ENCODE results near the gene LMF1. TPM values are rescaled to one million over a fixed set of nuclear protein-coding genes. Genes with fewer than 3 reads are reported as not detected.

Gene LMF1
- polyA plus RNA-seq, 1 donor (not counting 4 experiments of a cell fraction or from before 2014, with no cell fraction given), result 3.1 TPM

- FAIRE-seq, result no peak
- no peak for TF ChIP-seq CTCF (optimal IDR thresholded peaks at IDR 0.05 in 1 of 3, IDR thresholded peaks at IDR 0.05 in 1 of 3, conservative IDR thresholded peaks at IDR 0.05 in 1 of 3; ENCODE audit: extremely low read depth in 1 of 3, insufficient read depth in 2 of 3, low read length in 3 of 3)
- TF ChIP-seq EZH2 (IDR thresholded peaks at IDR 0.05; ENCODE audit: low read length), result no peak
These were observed 1.7 kb upstream of the LMF1 start for GRCh38 chr16:972316-973002.

GRCh38 chr16:971981-972315 lies 1.2 kb upstream of the LMF1 start:
- H3K4me1 ChIP-seq (ENCODE audit: control insufficient read depth, extremely low read depth, insufficient read depth, low read length), result peaks cover 4% of the 10 kb centered on the region
- no peak for TF ChIP-seq CTCF (optimal IDR thresholded peaks at IDR 0.05 in 1 of 3, IDR thresholded peaks at IDR 0.05 in 1 of 3, conservative IDR thresholded peaks at IDR 0.05 in 1 of 3; ENCODE audit: extremely low read depth in 1 of 3, insufficient read depth in 2 of 3, low read length in 3 of 3)
- no peak for TF ChIP-seq EZH2 (IDR thresholded peaks at IDR 0.05; ENCODE audit: low read length)
- no peaks in the 10 kb centered on the region for H3K79me2 ChIP-seq (ENCODE audit: control insufficient read depth, insufficient read depth, low read length)
- no peak for DNase-seq (ENCODE audit: low read depth, low spot score)
- no peak overlapping the region for H2AFZ ChIP-seq (ENCODE audit: control insufficient read depth, low read length)
- H3K9me1 ChIP-seq (ENCODE audit: control insufficient read depth, extremely low read depth, insufficient read depth, low read length), result no peaks in the 10 kb centered on the region
- no peaks in the 10 kb centered on the region for H4K20me1 ChIP-seq (ENCODE audit: control insufficient read depth, extremely low read depth, insufficient read depth, low read length)
- H3K9me3 ChIP-seq (ENCODE audit: control insufficient read depth, low read depth, low read length), result peaks cover 10% of the 10 kb centered on the region
- no peak overlapping the region for H3K9ac ChIP-seq (ENCODE audit: control insufficient read depth, extremely low read depth, insufficient read depth, low read length)
- no peak overlapping the region for H3K4me3 ChIP-seq (ENCODE audit: control insufficient read depth in 2 of 3, extremely low read depth in 1 of 3, insufficient read depth in 2 of 3, low read depth in 1 of 3, low read length in 3 of 3)
- H3K36me3 ChIP-seq (ENCODE audit: control insufficient read depth in 2 of 2, extremely low read depth in 1 of 2, insufficient read depth in 2 of 2, low read length in 2 of 2), result no peaks in the 10 kb centered on the region
- dilution Hi-C loops (cut with MboI; ENCODE audit: extremely low pct_ligation_motif_present, low sequenced_read_pairs), result no loop called here
- H3K27me3 ChIP-seq (ENCODE audit: control insufficient read depth, extremely low read depth, insufficient read depth, low read length), result peaks cover 4% of the 10 kb centered on the region
- FAIRE-seq, result no peak
- no peak overlapping the region for H3K27ac ChIP-seq (ENCODE audit: control insufficient read depth, insufficient read depth, low read length)
- no peak overlapping the region for H3K4me2 ChIP-seq (ENCODE audit: control insufficient read depth, extremely low read depth, insufficient read depth, low read depth, low read length)

More at GRCh38 chr16:972316-973002, 1.7 kb upstream of the LMF1 start:
- no peak overlapping the region for H2AFZ ChIP-seq (ENCODE audit: control insufficient read depth, low read length)
- no peaks in the 10 kb centered on the region for H4K20me1 ChIP-seq (ENCODE audit: control insufficient read depth, extremely low read depth, insufficient read depth, low read length)
- no peak overlapping the region for H3K4me2 ChIP-seq (ENCODE audit: control insufficient read depth, extremely low read depth, insufficient read depth, low read depth, low read length)
- H3K79me2 ChIP-seq (ENCODE audit: control insufficient read depth, insufficient read depth, low read length), result no peaks in the 10 kb centered on the region
- no peak for DNase-seq (ENCODE audit: low read depth, low spot score)
- dilution Hi-C loops (cut with MboI; ENCODE audit: extremely low pct_ligation_motif_present, low sequenced_read_pairs), result no loop called here
- no peaks in the 10 kb centered on the region for H3K36me3 ChIP-seq (ENCODE audit: control insufficient read depth in 2 of 2, extremely low read depth in 1 of 2, insufficient read depth in 2 of 2, low read length in 2 of 2)
- H3K9me1 ChIP-seq (ENCODE audit: control insufficient read depth, extremely low read depth, insufficient read depth, low read length), result no peaks in the 10 kb centered on the region
- H3K4me3 ChIP-seq (ENCODE audit: control insufficient read depth in 2 of 3, extremely low read depth in 1 of 3, insufficient read depth in 2 of 3, low read depth in 1 of 3, low read length in 3 of 3), result no peak overlapping the region
- H3K4me1 ChIP-seq (ENCODE audit: control insufficient read depth, extremely low read depth, insufficient read depth, low read length), result peaks cover 4% of the 10 kb centered on the region
- H3K27ac ChIP-seq (ENCODE audit: control insufficient read depth, insufficient read depth, low read length), result no peak overlapping the region
- peaks cover 4% of the 10 kb centered on the region for H3K27me3 ChIP-seq (ENCODE audit: control insufficient read depth, extremely low read depth, insufficient read depth, low read length)
- H3K9me3 ChIP-seq (ENCODE audit: control insufficient read depth, low read depth, low read length), result peaks cover 6% of the 10 kb centered on the region
- H3K9ac ChIP-seq (ENCODE audit: control insufficient read depth, extremely low read depth, insufficient read depth, low read length), result no peak overlapping the region

Data from keratinocyte (primary cell).